Smooth muscle cell (in vitro differentiated cells): ENCODE data around the gene UQCRQ. TPM values are rescaled to one million over a fixed set of nuclear protein-coding genes. Genes with fewer than 3 reads are reported as not detected.
"Not testable (repeated sequence)": the region's sequence is repeated elsewhere in the genome, so short reads cannot be mapped to it uniquely, and the experiment has no call there.

Experiments used
- DNase-seq: peaks from one replicate; lab custom pipeline; 2025; ENCODE audit not compliant: unreplicated experiment; lab: John Stamatoyannopoulos, UW
- H2AFZ ChIP-seq: fragments of 200-600 bp; sonication (generic); 2 replicates; pipeline ENCODE4 v1.6.0; 2016; ENCODE audit warnings: antibody characterized with exemption, low read depth, mild to moderate bottlenecking
- H3F3A ChIP-seq: fragments of 200-600 bp; sonication (generic); 2 replicates; pipeline ENCODE4 v1.6.0; 2017; ENCODE audit warnings: antibody characterized with exemption, low read depth
- H3K27ac ChIP-seq: fragments of 200-600 bp; sonication (generic); 2 replicates; pipeline ENCODE4 v1.5.1; 2016; ENCODE audit warnings: low read depth, mild to moderate bottlenecking
- H3K27me3 ChIP-seq: fragments of 200-600 bp; sonication (generic); 2 replicates; pipeline ENCODE4 v1.6.1; 2016; ENCODE audit warnings: low read depth, mild to moderate bottlenecking
- H3K36me3 ChIP-seq: fragments of 200-600 bp; sonication (generic); 2 replicates; pipeline ENCODE4 v1.5.1; 2016; ENCODE audit warnings: low read depth
- H3K4me1 ChIP-seq: fragments of 200-600 bp; sonication (generic); 2 replicates; pipeline ENCODE4 v1.5.1; 2016; ENCODE audit warnings: low read depth
- H3K4me2 ChIP-seq: fragments of 200-600 bp; sonication (generic); 2 replicates; pipeline ENCODE4 v1.6.0; 2016; ENCODE audit warnings: mild to moderate bottlenecking
- H3K4me3 ChIP-seq: fragments of 200-600 bp; sonication (generic); 2 replicates; pipeline ENCODE4 v1.5.1; 2016; ENCODE audit warnings: mild to moderate bottlenecking
- H3K79me2 ChIP-seq: fragments of 200-600 bp; sonication (generic); 2 replicates; pipeline ENCODE4 v1.6.0; 2016; ENCODE audit warnings: low read depth, mild to moderate bottlenecking
- H3K9ac ChIP-seq: fragments of 200-600 bp; sonication (generic); 2 replicates; pipeline ENCODE4 v1.6.0; 2016; ENCODE audit warnings: low read depth
- H3K9me3 ChIP-seq: fragments of 200-600 bp; sonication (generic); replicated peaks from 2 replicates; pipeline ENCODE4 v1.5.1; 2016; ENCODE audit warnings: low read depth
- H4K20me1 ChIP-seq: fragments of 200-600 bp; sonication (generic); 2 replicates; pipeline ENCODE4 v1.6.0; 2016; ENCODE audit warnings: low read depth
- WGBS: methylation state at CpG from one replicate; pipeline ENCODE4 v1.1.7; 2016; ENCODE audit warnings: low lambda C conversion rate; 5-methylcytosine and 5-hydroxymethylcytosine counted together
- polyA plus RNA-seq: library from polyadenylated mRNA; unstranded; fragments of >200 nt; fragmentation: Nextera tagmentation; extraction: Ambion mirVana; gene quantifications from 2 replicates; pipeline ENCODE4 v1.2.1, GENCODE V29; 2016
- total RNA-seq: library from RNA; depleted of rRNA; stranded (reverse); fragments of >200 nt; gene quantifications from 2 replicates; pipeline ENCODE4 v1.2.3, GENCODE V29; 2014
- TF ChIP-seq, protein P1 (sequence below): fragments of 200-600 bp; sonication (generic); IDR thresholded peaks from 2 replicates; pipeline ENCODE4 v1.5.1; 2017; ENCODE audit warnings: borderline replicate concordance, mild to moderate bottlenecking, antibody characterized with exemption; ENCODE audit not compliant: insufficient read depth, poor library complexity, severe bottlenecking

Gene UQCRQ
- total and polyA plus RNA-seq, 2 experiments from 2014 or later, result 137 to 1,128 TPM

- no peaks in the 10 kb centered on the region for H4K20me1 ChIP-seq
- H3K27ac ChIP-seq, result no peak overlapping the region
- H3K9me3 ChIP-seq, result no peaks in the 10 kb centered on the region
- DNase-seq, result no peak
- WGBS, result 96% methylated on average over 3 of the region's 3 CpGs
- no peak overlapping the region for H3K9ac ChIP-seq
- H3K27me3 ChIP-seq, result no peaks in the 10 kb centered on the region
- H3K36me3 ChIP-seq, result no peaks in the 10 kb centered on the region
- no peaks in the 10 kb centered on the region for H3K4me1 ChIP-seq
- H3K4me2 ChIP-seq, result no peak overlapping the region
- no peak overlapping the region for H2AFZ ChIP-seq
- no peaks in the 10 kb centered on the region for H3K79me2 ChIP-seq
- no peak overlapping the region for H3K4me3 ChIP-seq
- H3F3A ChIP-seq, result no peaks in the 10 kb centered on the region
- TF ChIP-seq, protein P1, sequence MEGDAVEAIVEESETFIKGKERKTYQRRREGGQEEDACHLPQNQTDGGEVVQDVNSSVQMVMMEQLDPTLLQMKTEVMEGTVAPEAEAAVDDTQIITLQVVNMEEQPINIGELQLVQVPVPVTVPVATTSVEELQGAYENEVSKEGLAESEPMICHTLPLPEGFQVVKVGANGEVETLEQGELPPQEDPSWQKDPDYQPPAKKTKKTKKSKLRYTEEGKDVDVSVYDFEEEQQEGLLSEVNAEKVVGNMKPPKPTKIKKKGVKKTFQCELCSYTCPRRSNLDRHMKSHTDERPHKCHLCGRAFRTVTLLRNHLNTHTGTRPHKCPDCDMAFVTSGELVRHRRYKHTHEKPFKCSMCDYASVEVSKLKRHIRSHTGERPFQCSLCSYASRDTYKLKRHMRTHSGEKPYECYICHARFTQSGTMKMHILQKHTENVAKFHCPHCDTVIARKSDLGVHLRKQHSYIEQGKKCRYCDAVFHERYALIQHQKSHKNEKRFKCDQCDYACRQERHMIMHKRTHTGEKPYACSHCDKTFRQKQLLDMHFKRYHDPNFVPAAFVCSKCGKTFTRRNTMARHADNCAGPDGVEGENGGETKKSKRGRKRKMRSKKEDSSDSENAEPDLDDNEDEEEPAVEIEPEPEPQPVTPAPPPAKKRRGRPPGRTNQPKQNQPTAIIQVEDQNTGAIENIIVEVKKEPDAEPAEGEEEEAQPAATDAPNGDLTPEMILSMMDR, result no peak
Observed at GRCh38 chr5:132853323-132853722, 13.1 kb upstream of the UQCRQ start.

- Histone ChIP-seq H3K27me3 (no peaks in the 10 kb centered on the region), H2AFZ (no peak overlapping the region), H3F3A (no peaks in the 10 kb centered on the region)
Observed at GRCh38 chr5:132853790-132854189, 12.7 kb upstream of the UQCRQ start.

DNA sequence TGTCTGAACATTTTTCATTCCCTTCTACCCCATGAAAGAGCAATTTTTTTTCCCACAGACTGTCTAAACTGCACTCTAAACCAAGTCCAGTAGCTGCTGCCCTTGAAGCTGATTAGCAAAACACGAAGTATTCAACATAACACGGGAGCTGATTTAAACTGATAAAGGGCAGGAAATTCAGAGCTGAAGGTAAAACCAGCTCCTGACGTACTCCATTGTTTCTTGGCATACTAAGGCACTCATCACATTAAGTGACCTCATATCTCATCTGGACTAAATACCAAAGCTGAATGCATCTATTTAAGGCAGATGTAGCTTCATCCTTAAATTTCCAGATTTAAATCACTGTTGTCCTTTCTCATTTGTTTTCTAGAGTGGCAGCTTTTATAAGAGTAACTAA, 12.1 kb upstream of the UQCRQ start:
- Histone ChIP-seq H3K36me3 (no peaks in the 10 kb centered on the region), H3K79me2 (no peaks in the 10 kb centered on the region), H3K9me3 (no peaks in the 10 kb centered on the region), H3K27me3 (peaks cover 4% of the 10 kb centered on the region), H3K4me1 (no peaks in the 10 kb centered on the region), H3K4me2 (no peak overlapping the region), H3K9ac (no peak overlapping the region), H4K20me1 (no peaks in the 10 kb centered on the region), H3F3A (no peaks in the 10 kb centered on the region), H3K4me3 (no peak overlapping the region), H2AFZ (no peak overlapping the region), H3K27ac (no peak overlapping the region)
- no peak for DNase-seq
- 25% methylated on average over 3 of the region's 3 CpGs for WGBS
- TF ChIP-seq, protein P1, result no peak

More at GRCh38 chr5:132853790-132854189, 12.7 kb upstream of the UQCRQ start:
- no peak overlapping the region for H3K4me3 ChIP-seq
- no peak for DNase-seq
- H4K20me1 ChIP-seq, result no peaks in the 10 kb centered on the region
- H3K36me3 ChIP-seq, result no peaks in the 10 kb centered on the region
- no peaks in the 10 kb centered on the region for H3K4me1 ChIP-seq
- TF ChIP-seq, protein P1, result no peak
- whole genome bisulfite sequencing, result 81% methylated on average over 1 of the region's 1 CpG
- no peak overlapping the region for H3K27ac ChIP-seq
- H3K4me2 ChIP-seq, result no peak overlapping the region
- no peak overlapping the region for H3K9ac ChIP-seq
- H3K9me3 ChIP-seq, result no peaks in the 10 kb centered on the region
- H3K79me2 ChIP-seq, result no peaks in the 10 kb centered on the region

GRCh38 chr5:132854992-132855391, 11.4 kb upstream of the UQCRQ start:
- H3K9ac ChIP-seq, H2AFZ ChIP-seq, H3F3A ChIP-seq, H3K4me3 ChIP-seq, H3K27ac ChIP-seq, H3K4me2 ChIP-seq, H3K4me1 ChIP-seq, H4K20me1 ChIP-seq, H3K9me3 ChIP-seq, H3K79me2 ChIP-seq, DNase-seq, H3K36me3 ChIP-seq: not testable (repeated sequence)
- H3K27me3 ChIP-seq, result peaks cover 11% of the 10 kb centered on the region
- WGBS, result 94% methylated on average over 5 of the region's 5 CpGs
